ENCODE measurements around the gene INHBE.

The INHBE gene

DNA sequence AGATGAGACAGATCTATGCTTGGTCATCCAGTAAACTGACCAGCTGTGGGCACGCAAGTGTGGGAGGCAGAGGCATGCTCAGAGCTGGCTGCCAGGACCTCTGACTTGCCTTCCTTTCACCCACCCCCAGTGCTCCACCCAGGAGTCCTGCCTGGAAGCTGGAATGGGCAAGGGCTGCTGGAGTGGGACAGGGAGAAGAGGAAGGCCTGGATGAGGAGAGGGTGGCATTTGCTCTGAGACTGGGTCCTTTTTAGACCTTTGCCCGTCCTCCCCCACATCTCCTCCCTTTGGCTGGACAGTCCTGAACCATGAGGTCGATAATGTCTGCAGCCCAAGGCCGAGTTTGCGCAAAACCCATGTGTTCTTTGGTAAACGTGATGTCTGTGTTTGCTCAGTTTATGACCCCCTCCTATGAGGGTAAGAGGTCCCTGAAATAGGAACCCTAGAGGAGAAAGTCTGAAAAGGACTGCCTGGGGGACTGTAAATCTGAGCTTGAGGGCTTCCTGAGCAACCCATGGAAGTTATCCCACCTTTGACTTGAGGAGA lies 3.8 kb upstream of the INHBE start:
- in situ Hi-C loops (cut with HindIII; ENCODE audit: low sequenced_read_pairs): loop anchor here (25.0 kb wide), 1 partner anchor 139 kb away; no protein-coding TSS in a partner anchor
- no peak overlapping the region for H3K4me3 ChIP-seq (ENCODE audit: low read depth, low read length)
- no peak for DNase-seq (ENCODE audit: low read depth)
- TF ChIP-seq, protein P1, sequence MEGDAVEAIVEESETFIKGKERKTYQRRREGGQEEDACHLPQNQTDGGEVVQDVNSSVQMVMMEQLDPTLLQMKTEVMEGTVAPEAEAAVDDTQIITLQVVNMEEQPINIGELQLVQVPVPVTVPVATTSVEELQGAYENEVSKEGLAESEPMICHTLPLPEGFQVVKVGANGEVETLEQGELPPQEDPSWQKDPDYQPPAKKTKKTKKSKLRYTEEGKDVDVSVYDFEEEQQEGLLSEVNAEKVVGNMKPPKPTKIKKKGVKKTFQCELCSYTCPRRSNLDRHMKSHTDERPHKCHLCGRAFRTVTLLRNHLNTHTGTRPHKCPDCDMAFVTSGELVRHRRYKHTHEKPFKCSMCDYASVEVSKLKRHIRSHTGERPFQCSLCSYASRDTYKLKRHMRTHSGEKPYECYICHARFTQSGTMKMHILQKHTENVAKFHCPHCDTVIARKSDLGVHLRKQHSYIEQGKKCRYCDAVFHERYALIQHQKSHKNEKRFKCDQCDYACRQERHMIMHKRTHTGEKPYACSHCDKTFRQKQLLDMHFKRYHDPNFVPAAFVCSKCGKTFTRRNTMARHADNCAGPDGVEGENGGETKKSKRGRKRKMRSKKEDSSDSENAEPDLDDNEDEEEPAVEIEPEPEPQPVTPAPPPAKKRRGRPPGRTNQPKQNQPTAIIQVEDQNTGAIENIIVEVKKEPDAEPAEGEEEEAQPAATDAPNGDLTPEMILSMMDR (IDR thresholded peaks at IDR 0.05; ENCODE audit: low read depth, low read length, missing control alignments): no peak

GRCh38 chr12:57452181-57452936 lies 2.7 kb upstream of the INHBE start:
- no peak for DNase-seq (ENCODE audit: low read depth)
- in situ Hi-C loops (cut with HindIII; ENCODE audit: low sequenced_read_pairs): loop anchor here (25.0 kb wide), 1 partner anchor 140 kb away; no protein-coding TSS in a partner anchor
- TF ChIP-seq, protein P1 (IDR thresholded peaks at IDR 0.05; ENCODE audit: low read depth, low read length, missing control alignments): no peak
- no peak overlapping the region for H3K4me3 ChIP-seq (ENCODE audit: low read depth, low read length)

DNA sequence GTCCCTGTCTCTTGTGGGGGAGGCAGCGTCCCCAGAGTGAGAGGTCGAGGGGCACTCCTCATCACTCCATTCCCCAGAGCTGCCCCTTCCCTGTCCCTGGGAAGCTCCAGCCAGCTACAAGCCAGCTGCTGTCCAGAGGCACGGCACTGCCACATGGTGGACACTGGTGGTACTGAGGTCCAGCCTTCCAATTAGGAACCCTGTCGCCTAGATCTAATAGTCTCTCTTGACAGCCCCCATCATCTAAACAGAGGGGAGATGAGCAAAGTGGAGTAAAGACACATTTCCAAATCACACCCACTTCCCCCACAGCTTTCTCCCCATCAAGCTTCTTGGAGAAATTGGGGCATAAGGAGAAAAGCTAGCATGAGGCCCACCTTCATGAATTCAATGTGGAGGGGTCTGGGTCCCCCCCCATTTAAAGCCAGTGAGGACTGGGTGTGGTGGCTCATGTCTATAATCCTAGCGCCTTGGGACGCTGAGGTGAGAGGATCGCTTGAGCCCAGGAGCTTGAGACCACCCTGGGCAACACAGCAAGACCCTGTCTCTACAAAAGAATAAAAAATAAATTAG lies 2.1 kb upstream of the INHBE start:
- in situ Hi-C loops (cut with HindIII; ENCODE audit: low sequenced_read_pairs): loop anchor here (25.0 kb wide), 1 partner anchor 141 kb away; no protein-coding TSS in a partner anchor
- H3K4me3 ChIP-seq (ENCODE audit: low read depth, low read length): no peak overlapping the region
- DNase-seq (ENCODE audit: low read depth): no peak
- TF ChIP-seq, protein P1 (IDR thresholded peaks at IDR 0.05; ENCODE audit: low read depth, low read length, missing control alignments): peak; percentile 93

DNA sequence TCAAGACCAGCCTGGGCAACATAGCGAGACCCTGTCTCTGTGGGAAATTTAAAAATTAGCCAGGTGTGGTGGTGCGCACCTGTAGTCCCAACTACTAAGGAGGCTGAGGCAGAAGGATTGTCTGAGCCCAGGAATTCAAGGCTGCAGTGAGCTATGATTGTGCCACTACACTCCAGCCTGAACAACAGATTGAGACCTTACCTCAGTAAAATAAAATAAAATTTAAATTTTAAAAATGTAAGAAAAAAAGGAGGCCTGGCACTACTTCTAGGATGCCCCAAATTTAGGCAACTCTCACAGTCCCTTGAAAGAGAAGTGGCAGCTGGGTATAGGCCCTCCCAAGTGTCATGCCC lies 918 bp upstream of the INHBE start:
- in situ Hi-C loops (cut with HindIII; ENCODE audit: low sequenced_read_pairs): loop anchor here (25.0 kb wide), 1 partner anchor 142 kb away; no protein-coding TSS in a partner anchor
- no peak overlapping the region for H3K4me3 ChIP-seq (ENCODE audit: low read depth, low read length)
- DNase-seq (ENCODE audit: low read depth): no peak
- TF ChIP-seq, protein P1 (IDR thresholded peaks at IDR 0.05; ENCODE audit: low read depth, low read length, missing control alignments): no peak

DNA sequence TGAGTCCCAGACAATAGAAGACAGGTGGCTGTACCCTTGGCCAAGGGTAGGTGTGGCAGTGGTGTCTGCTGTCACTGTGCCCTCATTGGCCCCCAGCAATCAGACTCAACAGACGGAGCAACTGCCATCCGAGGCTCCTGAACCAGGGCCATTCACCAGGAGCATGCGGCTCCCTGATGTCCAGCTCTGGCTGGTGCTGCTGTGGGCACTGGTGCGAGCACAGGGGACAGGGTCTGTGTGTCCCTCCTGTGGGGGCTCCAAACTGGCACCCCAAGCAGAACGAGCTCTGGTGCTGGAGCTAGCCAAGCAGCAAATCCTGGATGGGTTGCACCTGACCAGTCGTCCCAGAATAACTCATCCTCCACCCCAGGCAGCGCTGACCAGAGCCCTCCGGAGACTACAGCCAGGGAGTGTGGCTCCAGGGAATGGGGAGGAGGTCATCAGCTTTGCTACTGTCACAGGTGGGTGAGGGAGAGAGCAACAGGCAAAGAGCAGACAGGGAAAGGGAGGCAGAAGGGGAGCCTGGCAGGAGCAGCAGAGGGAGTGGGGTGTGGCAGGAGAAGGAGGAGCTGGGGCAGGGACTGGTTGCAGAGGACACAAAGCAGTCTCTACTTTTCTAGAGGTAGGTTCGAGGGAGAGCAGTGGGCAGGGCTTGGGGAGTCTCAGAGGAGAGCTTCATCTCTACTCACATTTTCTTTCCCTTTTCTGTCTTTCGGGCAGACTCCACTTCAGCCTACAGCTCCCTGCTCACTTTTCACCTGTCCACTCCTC lies 452 bp downstream of the INHBE start:
- no peak overlapping the region for H3K4me3 ChIP-seq (ENCODE audit: low read depth, low read length)
- no peak for DNase-seq (ENCODE audit: low read depth)
- in situ Hi-C loops (cut with HindIII; ENCODE audit: low sequenced_read_pairs): loop anchor here (25.0 kb wide), 1 partner anchor 143 kb away; no protein-coding TSS in a partner anchor
- TF ChIP-seq, protein P1 (IDR thresholded peaks at IDR 0.05; ENCODE audit: low read depth, low read length, missing control alignments): no peak

DNA sequence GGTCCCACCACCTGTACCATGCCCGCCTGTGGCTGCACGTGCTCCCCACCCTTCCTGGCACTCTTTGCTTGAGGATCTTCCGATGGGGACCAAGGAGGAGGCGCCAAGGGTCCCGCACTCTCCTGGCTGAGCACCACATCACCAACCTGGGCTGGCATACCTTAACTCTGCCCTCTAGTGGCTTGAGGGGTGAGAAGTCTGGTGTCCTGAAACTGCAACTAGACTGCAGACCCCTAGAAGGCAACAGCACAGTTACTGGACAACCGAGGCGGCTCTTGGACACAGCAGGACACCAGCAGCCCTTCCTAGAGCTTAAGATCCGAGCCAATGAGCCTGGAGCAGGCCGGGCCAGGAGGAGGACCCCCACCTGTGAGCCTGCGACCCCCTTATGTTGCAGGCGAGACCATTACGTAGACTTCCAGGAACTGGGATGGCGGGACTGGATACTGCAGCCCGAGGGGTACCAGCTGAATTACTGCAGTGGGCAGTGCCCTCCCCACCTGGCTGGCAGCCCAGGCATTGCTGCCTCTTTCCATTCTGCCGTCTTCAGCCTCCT lies 1.1 kb downstream of the INHBE start:
- in situ Hi-C loops (cut with HindIII; ENCODE audit: low sequenced_read_pairs): loop anchor here (25.0 kb wide), 1 partner anchor 144 kb away; no protein-coding TSS in a partner anchor
- TF ChIP-seq, protein P1 (IDR thresholded peaks at IDR 0.05; ENCODE audit: low read depth, low read length, missing control alignments): peak; percentile 69
- DNase-seq (ENCODE audit: low read depth): no peak
- H3K4me3 ChIP-seq (ENCODE audit: low read depth, low read length): no peak overlapping the region
